Activated T-cell treated with anti-CD3 and anti-CD28 coated beads, Interleukin-2, amount 50 U/mL, for 72 hours (primary cell): ENCODE data around the gene FAM47A. TPM values are rescaled to one million over a fixed set of nuclear protein-coding genes. Genes with fewer than 3 reads are reported as not detected.

ENCODE experiments used
- ATAC-seq, 2 donors: fragments of 150-1000 bp; cut with Tn5 transposase; replicated peaks in 1 of 2; 2 replicates each; pipeline ENCODE4 v1.10.0; 2021; ENCODE audit warnings: moderate library complexity in 2 of 2, mild to moderate bottlenecking in 1 of 2
- DNase-seq, 2 donors: peaks; one replicate each; pipeline ENCODE4 v3.0.0; 2021 to 2022; ENCODE audit warnings: mixed read lengths in 1 of 2
- H3K27ac Mint-ChIP-seq: one replicate; pipeline ENCODE4 v1.8.0; 2022; ENCODE audit warnings: mild to moderate bottlenecking, moderate library complexity, mixed read lengths
- H3K27me3 Mint-ChIP-seq: one replicate; pipeline ENCODE4 v1.8.0; 2022; ENCODE audit warnings: low read depth, mixed read lengths
- H3K36me3 Mint-ChIP-seq, 2 donors: one replicate each; pipeline ENCODE4 v1.8.0; 2022; ENCODE audit warnings: mixed read lengths in 2 of 2, mild to moderate bottlenecking in 1 of 2; ENCODE audit not compliant: insufficient read depth in 2 of 2
- H3K4me1 Mint-ChIP-seq: one replicate; pipeline ENCODE4 v1.8.0; 2022; ENCODE audit warnings: low read depth, mixed read lengths
- H3K4me3 Mint-ChIP-seq, 2 donors: one replicate each; pipeline ENCODE4 v1.8.0; 2022; ENCODE audit warnings: mild to moderate bottlenecking in 2 of 2, mixed read lengths in 2 of 2, moderate library complexity in 2 of 2
- H3K9me3 Mint-ChIP-seq, 2 donors: one replicate each; pipeline ENCODE4 v1.8.0; 2022; ENCODE audit warnings: mixed read lengths in 2 of 2
- total RNA-seq, 2 donors: library from RNA; stranded (reverse); gene quantifications; one replicate each; pipeline ENCODE4 v1.2.3, GENCODE V29; 2022

Gene FAM47A
- not detected for total RNA-seq

- no peaks in the 10 kb centered on the region for H3K4me1 Mint-ChIP-seq
- no peaks in the 10 kb centered on the region for H3K27me3 Mint-ChIP-seq
- H3K4me3 Mint-ChIP-seq = no peak within 1 kb of the TSS
- H3K9me3 Mint-ChIP-seq = peaks cover 0 to 6% of the 10 kb centered on the region in 2 donors
- ATAC-seq = no peak
- peaks cover 0 to 6% of the 10 kb centered on the region in 2 donors for H3K36me3 Mint-ChIP-seq
- no peak within 1 kb of the TSS for H3K27ac Mint-ChIP-seq
- no peak for DNase-seq
Measured at GRCh38 chrX:34132028-34132427, at the start of gene FAM47A. Gene FAM47A, minus strand, starts transcription at chrX:34132314. Its CDS starts 36 bp downstream, at chrX:34132278.

- Mint-ChIP-seq H3K27ac (no peak overlapping the region), H3K9me3 (peaks cover 1 to 3% of the 10 kb centered on the region in 2 donors), H3K27me3 (no peaks in the 10 kb centered on the region), H3K4me1 (no peaks in the 10 kb centered on the region), H3K36me3 (no peaks in the 10 kb centered on the region), H3K4me3 (no peak overlapping the region)
- DNase-seq (no peak), ATAC-seq (no peak)
Measured at GRCh38 chrX:34147345-34147744, 15.2 kb upstream of the FAM47A start.

GRCh38 chrX:34146906-34147305 is 14.8 kb upstream of the FAM47A start:
- no peaks in the 10 kb centered on the region for H3K36me3 Mint-ChIP-seq

GRCh38 chrX:34144246-34144645 is 12.1 kb upstream of the FAM47A start:
- no peaks in the 10 kb centered on the region for H3K4me1 Mint-ChIP-seq
- no peak overlapping the region for H3K4me3 Mint-ChIP-seq
- H3K27me3 Mint-ChIP-seq = no peaks in the 10 kb centered on the region
- H3K9me3 Mint-ChIP-seq = peaks cover 1 to 3% of the 10 kb centered on the region in 2 donors
- H3K27ac Mint-ChIP-seq = no peak overlapping the region
- no peaks in the 10 kb centered on the region for H3K36me3 Mint-ChIP-seq
- DNase-seq (no peak), ATAC-seq (no peak)

More at GRCh38 chrX:34146906-34147305, 14.8 kb upstream of the FAM47A start:
- ATAC-seq (no peak), DNase-seq (no peak)
- no peak overlapping the region for H3K4me3 Mint-ChIP-seq
- peaks cover 1 to 3% of the 10 kb centered on the region in 2 donors for H3K9me3 Mint-ChIP-seq
- no peak overlapping the region for H3K27ac Mint-ChIP-seq
- no peaks in the 10 kb centered on the region for H3K27me3 Mint-ChIP-seq
- H3K4me1 Mint-ChIP-seq = no peaks in the 10 kb centered on the region

- Mint-ChIP-seq H3K9me3 (peaks cover 1 to 2% of the 10 kb centered on the region in 2 donors), H3K36me3 (peaks cover 0 to under 1% of the 10 kb centered on the region in 2 donors), H3K4me3 (no peak overlapping the region), H3K4me1 (no peaks in the 10 kb centered on the region), H3K27ac (no peak overlapping the region), H3K27me3 (no peaks in the 10 kb centered on the region)
- no peak for ATAC-seq
- DNase-seq = no peak
Measured at GRCh38 chrX:34140816-34141215, 8.7 kb upstream of the FAM47A start.

- no peak for ATAC-seq
- Mint-ChIP-seq H3K27ac (no peak overlapping the region), H3K4me3 (no peak overlapping the region)
Measured at GRCh38 chrX:34130980-34131744, 952 bp downstream of the FAM47A start.

GRCh38 chrX:34130501-34130900 is 1.6 kb downstream of the FAM47A start:
- no peaks in the 10 kb centered on the region for H3K27me3 Mint-ChIP-seq
- H3K9me3 Mint-ChIP-seq = peaks cover 0 to 5% of the 10 kb centered on the region in 2 donors
- DNase-seq (no peak), ATAC-seq (no peak)
- H3K36me3 Mint-ChIP-seq = peaks cover 0 to 3% of the 10 kb centered on the region in 2 donors
- no peak overlapping the region for H3K4me3 Mint-ChIP-seq
- H3K4me1 Mint-ChIP-seq = no peaks in the 10 kb centered on the region
- no peak overlapping the region for H3K27ac Mint-ChIP-seq

More at GRCh38 chrX:34130980-34131744, 952 bp downstream of the FAM47A start:
- H3K27me3 Mint-ChIP-seq = no peaks in the 10 kb centered on the region
- no peak for DNase-seq
- no peaks in the 10 kb centered on the region for H3K4me1 Mint-ChIP-seq
- H3K9me3 Mint-ChIP-seq = peaks cover 0 to 6% of the 10 kb centered on the region in 2 donors
- peaks cover 0 to 6% of the 10 kb centered on the region in 2 donors for H3K36me3 Mint-ChIP-seq

GRCh38 chrX:34126011-34126410 is 6.1 kb downstream of the FAM47A start:
- ATAC-seq = no peak
- Mint-ChIP-seq H3K36me3 (no peaks in the 10 kb centered on the region), H3K4me1 (no peaks in the 10 kb centered on the region), H3K9me3 (peaks cover 2 to 9% of the 10 kb centered on the region in 2 donors), H3K4me3 (no peak overlapping the region), H3K27ac (no peak overlapping the region), H3K27me3 (no peaks in the 10 kb centered on the region)
- DNase-seq = no peak

- no peak for ATAC-seq
- H3K27me3 Mint-ChIP-seq = no peaks in the 10 kb centered on the region
Measured at GRCh38 chrX:34119122-34119521, 13.0 kb downstream of the FAM47A start.

GRCh38 chrX:34112459-34112858 is 19.7 kb downstream of the FAM47A start:
- Mint-ChIP-seq H3K4me1 (no peaks in the 10 kb centered on the region), H3K9me3 (peaks cover 0 to 3% of the 10 kb centered on the region in 2 donors), H3K36me3 (peaks cover 0 to 2% of the 10 kb centered on the region in 2 donors), H3K27me3 (no peaks in the 10 kb centered on the region), H3K27ac (no peak overlapping the region), H3K4me3 (no peak overlapping the region)
- DNase-seq (no peak), ATAC-seq (no peak)

More at GRCh38 chrX:34119122-34119521, 13.0 kb downstream of the FAM47A start:
- Mint-ChIP-seq H3K4me3 (no peak overlapping the region), H3K27ac (no peak overlapping the region), H3K36me3 (no peaks in the 10 kb centered on the region), H3K4me1 (no peaks in the 10 kb centered on the region), H3K9me3 (peaks cover 2 to 4% of the 10 kb centered on the region in 2 donors)
- DNase-seq = no peak
